GM10266 (cell line): Measurements from ENCODE around the gene CDCA5.
A peak's percentile ranks its signal among the peaks of the same experiment; 100 is the strongest.

Experiments used
- DNase-seq: peaks from one replicate; pipeline ENCODE4 v3.0.0; 2012; ENCODE audit errors: extremely low spot score
- CTCF ChIP-seq: IDR thresholded peaks from 2 replicates; pipeline ENCODE4 v1.5.1; 2012; ENCODE audit warnings: mild to moderate bottlenecking, low read depth; ENCODE audit not compliant: control insufficient read depth, insufficient read depth; ENCODE audit errors: missing control alignments

Gene CDCA5

GRCh38 chr11:65096926-65097325 is 13.1 kb upstream of the CDCA5 start:
- TF ChIP-seq CTCF: no peak
- DNase-seq: no peak

- peak; percentile 93 for DNase-seq
- no peak for TF ChIP-seq CTCF
Measured at GRCh38 chr11:65095974-65096806, 12.3 kb upstream of the CDCA5 start, which contains the start of gene VPS51. Gene VPS51 (plus strand): TSS chr11:65096214. CDS start chr11:65096251, 37 bp downstream.

- DNase-seq: no peak
- no peak for TF ChIP-seq CTCF
Measured at GRCh38 chr11:65095427-65095826, 11.6 kb upstream of the CDCA5 start.

GRCh38 chr11:65090628-65091027 is 6.8 kb upstream of the CDCA5 start:
- no peak for TF ChIP-seq CTCF
- no peak for DNase-seq

- TF ChIP-seq CTCF: no peak
Measured at GRCh38 chr11:65089621-65090020, 5.8 kb upstream of the CDCA5 start.

GRCh38 chr11:65087827-65088226 is 4.0 kb upstream of the CDCA5 start:
- TF ChIP-seq CTCF: no peak
- no peak for DNase-seq

More at GRCh38 chr11:65089621-65090020, 5.8 kb upstream of the CDCA5 start:
- no peak for DNase-seq

GRCh38 chr11:65087216-65087615 is 3.4 kb upstream of the CDCA5 start:
- TF ChIP-seq CTCF: no peak
- no peak for DNase-seq
